ENCODE results near the gene PSMF1. TPM values are rescaled to one million over a fixed set of nuclear protein-coding genes. Genes with fewer than 3 reads are reported as not detected.

PSMF1 gene
- polyA plus RNA-seq, 2 donors: 24.2 to 72.5 TPM

DNA sequence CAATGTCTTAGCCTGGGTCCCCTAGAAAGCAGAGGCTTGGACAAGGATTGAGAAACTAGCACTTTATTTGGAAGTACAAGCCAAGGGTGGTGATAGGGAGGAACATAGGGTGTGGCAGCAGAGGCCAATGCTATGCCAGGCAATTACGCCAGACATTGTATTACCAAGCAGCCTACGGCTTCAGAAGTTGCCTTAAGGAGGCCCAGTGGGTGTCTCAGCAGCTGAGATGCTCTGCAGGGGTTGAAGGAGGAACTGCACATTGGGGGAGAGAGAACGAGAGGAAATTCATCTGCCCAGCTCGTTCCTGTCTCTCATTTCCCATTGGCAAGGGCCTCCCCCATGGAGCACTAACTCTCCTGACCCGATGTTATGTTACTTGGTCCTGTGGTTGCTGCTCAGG lies 85.7 kb downstream of the PSMF1 start:
- no peaks in the 10 kb centered on the region for H3K36me3 ChIP-seq (ENCODE audit: control insufficient read depth in 2 of 2, insufficient read depth in 2 of 2, low read length in 1 of 2)
- H3K27me3 ChIP-seq (ENCODE audit: control insufficient read depth in 1 of 2, insufficient read depth in 2 of 2, low read length in 2 of 2): no peaks in the 10 kb centered on the region
- WGBS, 2 donors: 45 to 57% methylated on average over 5 of the region's 5 CpGs
- H3K27ac ChIP-seq (ENCODE audit: low read depth in 2 of 2, low read length in 1 of 2): peak overlapping the region; percentile 46 to 83
- H3K4me3 ChIP-seq (ENCODE audit: low read depth in 1 of 2, low read length in 2 of 2): no peak overlapping the region
- H3K9me3 ChIP-seq (ENCODE audit: control insufficient read depth in 2 of 2, insufficient read depth in 1 of 2, low read depth in 1 of 2, low read length in 1 of 2): no peaks in the 10 kb centered on the region
- peaks cover 4 to 8% of the 10 kb centered on the region in 2 donors for H3K4me1 ChIP-seq (ENCODE audit: control insufficient read depth in 2 of 2, insufficient read depth in 2 of 2, low read length in 1 of 2)

DNA sequence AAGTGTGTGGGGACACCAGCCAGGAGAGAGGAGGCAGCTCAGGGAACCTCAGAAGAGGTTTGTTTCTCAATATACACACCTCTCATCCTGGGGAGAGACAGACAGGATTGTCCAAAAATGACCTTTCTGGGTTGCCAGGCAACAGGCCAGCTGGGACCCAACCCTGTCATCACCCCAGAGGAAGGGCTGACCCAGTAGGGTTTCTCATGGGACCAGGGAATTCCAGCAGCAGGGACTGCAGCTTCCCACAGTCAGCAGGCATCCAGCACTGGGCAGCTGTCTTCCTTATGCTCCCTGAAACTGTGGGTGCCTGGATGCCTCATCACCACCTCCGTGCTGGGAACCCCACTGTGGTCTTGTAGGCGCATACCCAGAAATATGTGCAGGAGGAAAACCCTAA lies 86.2 kb downstream of the PSMF1 start:
- Histone ChIP-seq H3K4me1 (ENCODE audit: control insufficient read depth in 2 of 2, insufficient read depth in 2 of 2, low read length in 1 of 2) (peaks cover 4 to 8% of the 10 kb centered on the region in 2 donors), H3K9me3 (ENCODE audit: control insufficient read depth in 2 of 2, insufficient read depth in 1 of 2, low read depth in 1 of 2, low read length in 1 of 2) (no peaks in the 10 kb centered on the region), H3K4me3 (ENCODE audit: low read depth in 1 of 2, low read length in 2 of 2) (no peak overlapping the region), H3K27me3 (ENCODE audit: control insufficient read depth in 1 of 2, insufficient read depth in 2 of 2, low read length in 2 of 2) (no peaks in the 10 kb centered on the region), H3K27ac (ENCODE audit: low read depth in 2 of 2, low read length in 1 of 2) (peak overlapping the region in 1 of 2 donors; percentile 83), H3K36me3 (ENCODE audit: control insufficient read depth in 2 of 2, insufficient read depth in 2 of 2, low read length in 1 of 2) (no peaks in the 10 kb centered on the region)
- 87 to 93% methylated on average over 2 of the region's 2 CpGs for WGBS, 2 donors

DNA sequence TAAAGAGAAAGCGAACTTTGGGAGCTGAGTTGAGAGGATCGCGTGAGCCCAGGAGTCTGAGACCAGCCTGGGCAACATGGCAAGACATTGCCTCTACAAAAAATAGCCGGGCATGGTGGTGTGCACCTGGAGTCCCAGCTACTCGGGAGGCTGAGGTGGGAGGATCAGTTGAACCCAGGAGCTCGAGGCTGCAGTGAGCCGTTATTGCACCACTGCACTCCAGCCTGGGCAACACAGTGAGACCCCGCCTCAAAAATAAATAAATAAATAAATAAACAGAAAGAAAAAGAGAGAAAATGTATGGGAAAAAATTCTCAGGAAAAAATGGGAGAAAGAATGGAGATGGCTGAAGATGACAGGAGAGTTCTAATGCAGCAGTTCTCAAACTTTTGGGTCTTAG lies 87.4 kb downstream of the PSMF1 start:
- no peaks in the 10 kb centered on the region for H3K9me3 ChIP-seq (ENCODE audit: control insufficient read depth in 2 of 2, insufficient read depth in 1 of 2, low read depth in 1 of 2, low read length in 1 of 2)
- H3K4me1 ChIP-seq (ENCODE audit: control insufficient read depth in 2 of 2, insufficient read depth in 2 of 2, low read length in 1 of 2): peaks cover 4 to 8% of the 10 kb centered on the region in 2 donors
- H3K27me3 ChIP-seq (ENCODE audit: control insufficient read depth in 1 of 2, insufficient read depth in 2 of 2, low read length in 2 of 2): no peaks in the 10 kb centered on the region
- 91 to 93% methylated on average over 8 of the region's 8 CpGs for WGBS, 2 donors
- no peak overlapping the region for H3K27ac ChIP-seq (ENCODE audit: low read depth in 2 of 2, low read length in 1 of 2)
- H3K36me3 ChIP-seq (ENCODE audit: control insufficient read depth in 2 of 2, insufficient read depth in 2 of 2, low read length in 1 of 2): no peaks in the 10 kb centered on the region
- no peak overlapping the region for H3K4me3 ChIP-seq (ENCODE audit: low read depth in 1 of 2, low read length in 2 of 2)

DNA sequence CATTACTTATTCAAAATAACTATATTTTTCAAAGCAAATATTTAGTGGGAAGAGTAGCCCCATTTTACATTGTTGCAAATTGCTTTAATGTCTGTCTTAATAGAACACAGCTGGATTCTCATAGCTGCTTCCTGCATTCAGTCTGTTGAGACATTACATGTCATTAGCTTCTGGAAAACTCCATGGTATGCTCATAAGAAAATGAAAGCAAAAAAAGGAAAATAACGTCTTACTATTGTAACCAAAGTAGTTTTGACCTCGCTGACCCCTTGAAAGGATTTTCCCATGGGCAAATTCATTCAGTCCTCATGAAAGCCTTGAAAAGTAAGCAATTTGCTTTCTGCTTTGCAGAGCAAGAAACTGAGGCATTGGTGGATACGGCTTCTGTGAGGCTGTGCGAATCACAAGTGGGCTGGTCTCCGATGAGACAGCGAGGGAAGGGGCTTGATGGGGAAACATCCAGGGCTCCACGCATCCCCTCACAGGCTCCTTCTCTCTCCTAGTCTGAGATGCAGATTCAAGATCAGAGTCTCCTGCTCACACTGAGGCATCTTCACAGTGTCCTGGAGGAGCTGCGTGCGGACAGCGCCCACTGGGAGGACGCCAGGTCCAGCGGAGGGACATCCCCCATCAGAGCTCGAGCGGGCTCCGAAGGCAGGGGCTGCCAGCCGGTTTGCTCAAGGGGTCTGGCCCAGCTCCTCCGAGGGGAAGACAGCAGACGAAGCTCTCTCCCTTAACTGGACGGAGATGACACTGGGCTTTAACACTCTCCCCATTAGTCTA lies 88.2 kb downstream of the PSMF1 start:
- Histone ChIP-seq H3K9me3 (ENCODE audit: control insufficient read depth in 2 of 2, insufficient read depth in 1 of 2, low read depth in 1 of 2, low read length in 1 of 2) (no peaks in the 10 kb centered on the region), H3K36me3 (ENCODE audit: control insufficient read depth in 2 of 2, insufficient read depth in 2 of 2, low read length in 1 of 2) (no peaks in the 10 kb centered on the region), H3K4me1 (ENCODE audit: control insufficient read depth in 2 of 2, insufficient read depth in 2 of 2, low read length in 1 of 2) (peaks cover 4 to 8% of the 10 kb centered on the region in 2 donors), H3K4me3 (ENCODE audit: low read depth in 1 of 2, low read length in 2 of 2) (no peak overlapping the region), H3K27me3 (ENCODE audit: control insufficient read depth in 1 of 2, insufficient read depth in 2 of 2, low read length in 2 of 2) (no peaks in the 10 kb centered on the region), H3K27ac (ENCODE audit: low read depth in 2 of 2, low read length in 1 of 2) (no peak overlapping the region)
- 77% methylated on average over 19 of the region's 19 CpGs for WGBS, 2 donors

DNA sequence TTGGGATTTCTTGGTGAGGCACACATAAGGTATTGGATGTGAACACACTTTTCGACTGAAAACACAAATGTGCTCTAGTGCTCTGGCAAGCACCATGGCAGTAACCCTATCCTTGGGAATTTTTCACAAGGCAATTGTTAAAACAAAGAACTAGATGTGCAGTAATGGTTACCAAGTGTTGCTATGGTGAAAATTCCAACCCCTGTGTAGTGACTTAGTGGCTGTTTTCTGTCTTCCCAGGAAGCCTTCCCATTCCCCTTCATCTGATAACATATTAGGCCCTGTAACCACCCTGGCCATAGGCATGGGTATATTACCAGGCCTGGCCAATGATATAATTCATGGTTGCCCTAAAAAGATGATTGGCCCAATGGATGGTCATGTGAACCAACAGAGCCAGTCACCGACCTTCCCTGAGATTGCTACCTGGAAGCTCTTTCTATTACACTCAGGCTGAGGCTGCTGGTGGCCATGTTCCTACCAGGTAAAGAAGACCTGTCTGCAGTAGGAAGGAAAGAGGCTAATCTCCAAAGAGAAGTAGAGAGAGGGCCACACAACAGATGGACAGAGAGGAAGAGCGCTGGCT lies 89.0 kb downstream of the PSMF1 start:
- H3K27ac ChIP-seq (ENCODE audit: low read depth in 2 of 2, low read length in 1 of 2): no peak overlapping the region
- H3K4me3 ChIP-seq (ENCODE audit: low read depth in 1 of 2, low read length in 2 of 2): no peak overlapping the region
- no peaks in the 10 kb centered on the region for H3K27me3 ChIP-seq (ENCODE audit: control insufficient read depth in 1 of 2, insufficient read depth in 2 of 2, low read length in 2 of 2)
- H3K36me3 ChIP-seq (ENCODE audit: control insufficient read depth in 2 of 2, insufficient read depth in 2 of 2, low read length in 1 of 2): no peaks in the 10 kb centered on the region
- 91 to 94% methylated on average over 3 of the region's 3 CpGs for WGBS, 2 donors
- no peaks in the 10 kb centered on the region for H3K9me3 ChIP-seq (ENCODE audit: control insufficient read depth in 2 of 2, insufficient read depth in 1 of 2, low read depth in 1 of 2, low read length in 1 of 2)
- peaks cover 4 to 8% of the 10 kb centered on the region in 2 donors for H3K4me1 ChIP-seq (ENCODE audit: control insufficient read depth in 2 of 2, insufficient read depth in 2 of 2, low read length in 1 of 2)

DNA sequence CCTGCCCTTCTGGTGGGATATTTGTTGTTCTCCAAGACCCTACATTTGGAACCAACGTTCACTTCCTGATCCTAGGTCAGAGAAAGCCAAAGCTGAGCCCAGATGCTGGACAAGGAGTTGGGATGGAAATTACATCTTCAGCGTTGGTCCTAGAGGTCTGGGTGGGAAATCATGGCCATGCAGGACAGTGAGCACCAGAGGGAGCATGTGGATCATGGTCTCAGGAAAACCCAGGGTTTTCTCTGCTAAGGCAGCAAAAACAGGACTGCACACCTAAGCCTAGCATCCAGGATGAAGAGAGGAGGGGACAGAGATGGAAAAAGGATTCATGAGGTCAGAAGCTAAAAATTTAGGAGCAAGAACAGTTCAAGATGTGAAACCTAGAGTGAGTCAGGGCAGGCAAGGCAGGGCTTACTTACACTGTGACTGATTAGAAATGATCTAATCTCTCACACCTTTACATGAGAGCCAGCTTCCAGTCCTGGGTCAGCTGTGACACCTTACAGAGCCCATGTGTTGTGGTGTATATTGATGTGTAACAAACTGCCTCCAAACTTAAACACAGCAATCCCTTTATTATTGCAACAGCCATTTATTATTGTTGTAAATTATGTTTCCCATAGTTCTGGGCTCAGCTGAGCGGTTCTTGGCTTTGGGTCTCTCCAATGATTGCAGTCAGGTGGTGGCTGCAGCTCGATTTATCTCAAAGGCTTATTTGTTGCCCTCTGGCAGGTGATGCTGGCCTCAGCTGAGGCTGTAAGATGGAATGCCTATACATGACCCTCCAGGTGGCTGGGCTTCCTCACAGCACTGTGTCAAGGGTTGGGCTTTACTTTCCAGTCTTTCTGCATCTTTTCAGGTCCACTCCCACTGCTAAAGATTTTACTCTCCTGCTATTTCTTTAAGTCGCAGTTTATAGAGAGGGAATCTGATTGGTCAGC lies 91.3 kb downstream of the PSMF1 start:
- H3K4me3 ChIP-seq (ENCODE audit: low read depth in 1 of 2, low read length in 2 of 2): no peak overlapping the region
- no peaks in the 10 kb centered on the region for H3K9me3 ChIP-seq (ENCODE audit: control insufficient read depth in 2 of 2, insufficient read depth in 1 of 2, low read depth in 1 of 2, low read length in 1 of 2)
- H3K27ac ChIP-seq (ENCODE audit: low read depth in 2 of 2, low read length in 1 of 2): no peak overlapping the region
- H3K4me1 ChIP-seq (ENCODE audit: control insufficient read depth in 2 of 2, insufficient read depth in 2 of 2, low read length in 1 of 2): no peaks in the 10 kb centered on the region
- 45 to 57% methylated on average over 5 of the region's 5 CpGs for WGBS, 2 donors
- no peaks in the 10 kb centered on the region for H3K36me3 ChIP-seq (ENCODE audit: control insufficient read depth in 2 of 2, insufficient read depth in 2 of 2, low read length in 1 of 2)
- no peaks in the 10 kb centered on the region for H3K27me3 ChIP-seq (ENCODE audit: control insufficient read depth in 1 of 2, insufficient read depth in 2 of 2, low read length in 2 of 2)

DNA sequence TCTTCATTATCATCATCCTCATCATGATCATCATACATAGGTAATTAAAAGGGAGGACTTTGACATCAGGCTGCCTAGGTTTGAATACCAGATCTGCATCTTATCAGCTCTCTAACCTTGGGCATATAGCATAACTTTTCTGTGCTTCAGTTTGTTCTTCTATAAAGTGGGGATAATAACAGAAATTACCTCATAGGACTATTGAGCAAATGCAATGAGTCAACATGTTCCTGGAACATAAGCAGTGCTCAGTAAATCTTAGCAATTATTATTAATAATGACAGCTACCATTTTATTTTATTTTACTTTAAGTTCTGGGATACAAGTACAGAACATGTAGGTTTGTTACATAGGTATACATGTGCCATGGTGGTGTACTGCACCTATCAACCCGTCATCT lies 92.1 kb downstream of the PSMF1 start:
- no peak overlapping the region for H3K4me3 ChIP-seq (ENCODE audit: low read depth in 1 of 2, low read length in 2 of 2)
- 91 to 96% methylated on average over 1 of the region's 1 CpG for WGBS, 2 donors
- no peaks in the 10 kb centered on the region for H3K9me3 ChIP-seq (ENCODE audit: control insufficient read depth in 2 of 2, insufficient read depth in 1 of 2, low read depth in 1 of 2, low read length in 1 of 2)
- H3K27me3 ChIP-seq (ENCODE audit: control insufficient read depth in 1 of 2, insufficient read depth in 2 of 2, low read length in 2 of 2): no peaks in the 10 kb centered on the region
- no peak overlapping the region for H3K27ac ChIP-seq (ENCODE audit: low read depth in 2 of 2, low read length in 1 of 2)
- no peaks in the 10 kb centered on the region for H3K4me1 ChIP-seq (ENCODE audit: control insufficient read depth in 2 of 2, insufficient read depth in 2 of 2, low read length in 1 of 2)
- H3K36me3 ChIP-seq (ENCODE audit: control insufficient read depth in 2 of 2, insufficient read depth in 2 of 2, low read length in 1 of 2): no peaks in the 10 kb centered on the region

DNA sequence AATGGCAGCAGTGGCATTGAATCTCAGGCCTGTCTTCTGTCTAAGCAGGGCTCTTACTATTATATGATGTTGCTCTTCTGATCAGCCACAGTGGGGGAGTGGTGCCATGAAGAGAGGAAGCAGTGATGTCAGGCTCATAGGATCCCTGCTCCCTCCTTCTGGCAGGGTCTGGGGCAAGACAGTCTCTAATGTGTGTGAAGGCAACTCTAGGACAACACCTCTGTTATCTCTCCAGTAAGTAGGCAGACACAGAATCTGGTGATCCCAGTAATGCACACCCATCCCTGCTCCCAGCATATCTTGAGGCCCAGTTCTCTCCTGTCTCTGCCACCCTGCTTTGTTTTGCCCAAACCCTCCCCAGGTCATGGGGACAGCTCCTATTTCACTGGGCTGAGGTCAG lies 93.6 kb downstream of the PSMF1 start:
- H3K4me3 ChIP-seq (ENCODE audit: low read depth in 1 of 2, low read length in 2 of 2): no peak overlapping the region
- no peaks in the 10 kb centered on the region for H3K4me1 ChIP-seq (ENCODE audit: control insufficient read depth in 2 of 2, insufficient read depth in 2 of 2, low read length in 1 of 2)
- no peaks in the 10 kb centered on the region for H3K27me3 ChIP-seq (ENCODE audit: control insufficient read depth in 1 of 2, insufficient read depth in 2 of 2, low read length in 2 of 2)
- no peaks in the 10 kb centered on the region for H3K36me3 ChIP-seq (ENCODE audit: control insufficient read depth in 2 of 2, insufficient read depth in 2 of 2, low read length in 1 of 2)
- H3K27ac ChIP-seq (ENCODE audit: low read depth in 2 of 2, low read length in 1 of 2): no peak overlapping the region
- H3K9me3 ChIP-seq (ENCODE audit: control insufficient read depth in 2 of 2, insufficient read depth in 1 of 2, low read depth in 1 of 2, low read length in 1 of 2): no peaks in the 10 kb centered on the region

DNA sequence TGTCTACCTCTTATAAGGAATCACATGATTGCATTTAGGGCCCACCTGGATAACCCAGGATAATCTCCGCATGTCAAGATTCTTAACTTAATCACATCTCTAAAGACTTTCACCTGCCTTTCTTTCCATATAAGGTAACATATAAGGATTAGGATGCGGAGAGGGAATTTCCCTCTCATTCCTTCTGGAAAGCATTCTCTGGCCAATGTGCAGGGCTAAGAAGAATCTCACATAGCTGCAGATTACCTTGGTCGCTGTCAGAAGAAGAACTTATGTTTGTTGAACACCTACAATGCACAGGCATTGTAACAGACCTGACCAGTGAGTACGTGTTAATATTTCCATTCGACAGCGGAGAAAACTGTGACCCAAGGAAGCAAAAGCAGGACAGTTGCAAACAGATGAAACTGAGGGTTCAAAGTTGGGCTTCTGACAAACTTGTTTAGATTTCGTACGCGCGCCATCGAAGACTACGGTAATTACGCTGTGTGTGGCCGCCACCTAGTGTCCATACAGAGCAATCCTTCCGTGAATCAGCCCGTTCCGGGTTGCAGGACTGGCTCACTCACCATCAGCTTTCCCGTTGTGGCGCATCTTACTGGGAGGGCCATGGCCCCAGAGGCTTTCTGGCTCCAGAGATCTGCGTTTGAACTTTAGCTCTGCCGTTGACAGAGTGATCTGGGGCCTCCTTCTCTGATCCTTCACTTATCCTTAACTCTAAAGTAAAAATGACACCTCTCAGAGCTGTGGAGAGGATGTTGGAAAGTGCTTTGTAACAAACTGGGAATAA lies 94.4 kb downstream of the PSMF1 start:
- Histone ChIP-seq H3K9me3 (ENCODE audit: control insufficient read depth in 2 of 2, insufficient read depth in 1 of 2, low read depth in 1 of 2, low read length in 1 of 2) (no peaks in the 10 kb centered on the region), H3K4me1 (ENCODE audit: control insufficient read depth in 2 of 2, insufficient read depth in 2 of 2, low read length in 1 of 2) (no peaks in the 10 kb centered on the region), H3K36me3 (ENCODE audit: control insufficient read depth in 2 of 2, insufficient read depth in 2 of 2, low read length in 1 of 2) (no peaks in the 10 kb centered on the region), H3K27me3 (ENCODE audit: control insufficient read depth in 1 of 2, insufficient read depth in 2 of 2, low read length in 2 of 2) (no peaks in the 10 kb centered on the region), H3K4me3 (ENCODE audit: low read depth in 1 of 2, low read length in 2 of 2) (no peak overlapping the region), H3K27ac (ENCODE audit: low read depth in 2 of 2, low read length in 1 of 2) (no peak overlapping the region)
- 12 to 13% methylated on average over 21 of the region's 21 CpGs for WGBS, 2 donors
